Measurements from ENCODE around the gene TAB3. TPM values are rescaled to one million over a fixed set of nuclear protein-coding genes. Genes with fewer than 3 reads are reported as not detected.

The TAB3 gene
- total and polyA plus RNA-seq, 2 of the 4 experiments (the other 2 are of a cell fraction) = 4.7 to 6.4 TPM

DNA sequence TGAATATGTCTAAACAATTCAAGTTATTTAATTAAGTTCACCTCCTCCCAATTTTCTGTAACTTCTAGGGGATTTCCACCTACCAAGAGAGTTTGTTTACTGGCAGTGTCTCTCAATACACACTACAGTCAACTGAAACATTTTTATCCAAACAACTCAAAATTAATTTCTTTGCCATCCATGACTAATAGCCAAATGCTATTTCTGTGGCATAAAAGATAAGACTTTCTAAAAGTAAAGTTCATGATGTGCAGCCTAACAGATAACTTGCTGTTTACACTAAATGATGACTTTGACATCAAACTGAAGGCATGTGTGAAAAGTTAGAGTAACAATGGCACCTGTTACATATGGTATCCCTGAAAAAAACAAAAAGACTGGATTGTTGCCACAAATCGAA is 7.3 kb downstream of the TAB3 start:
- Histone ChIP-seq H2BK5ac (ENCODE audit: low read depth, low read length, poor library complexity, severe bottlenecking) (no peak overlapping the region), H3K9me1 (ENCODE audit: insufficient read depth, low read length) (0 out of 2 replicates have a peak, but pooled peaks cover 3% of the 10 kb centered on the region), H3K4me1 (ENCODE audit: control insufficient read depth, insufficient read depth, low read length) (no peaks in the 10 kb centered on the region; the same call in 1 of the 2 replicates), H2BK20ac (ENCODE audit: low read depth, low read length) (no peak overlapping the region), H2BK120ac (ENCODE audit: low read depth, low read length) (no peak overlapping the region), H4K20me1 (ENCODE audit: insufficient read depth, low read length) (no peaks in the 10 kb centered on the region), H3K27ac (ENCODE audit: insufficient read depth, low read length) (no peak overlapping the region), H3K56ac (ENCODE audit: extremely low read depth, insufficient read depth, low read length) (no peak overlapping the region), H3K14ac (replicated peaks; ENCODE audit: low read depth, low read length) (no peak overlapping the region), H2BK15ac (ENCODE audit: low read depth, low read length) (no peak overlapping the region), H3K9ac (ENCODE audit: low read depth, low read length) (no peak overlapping the region), H3K23ac (ENCODE audit: low read depth, low read length) (no peak overlapping the region), H3K36me3 (ENCODE audit: control insufficient read depth, insufficient read depth, low read length) (no peaks in the 10 kb centered on the region), H3K9me3 (ENCODE audit: control insufficient read depth, insufficient read depth, low read length) (no peaks in the 10 kb centered on the region), H4K8ac (ENCODE audit: low read depth in 2 of 2, low read length in 2 of 2) (no peak overlapping the region), H3K18ac (ENCODE audit: low read depth, low read length) (no peak overlapping the region), H2AFZ (replicated peaks; ENCODE audit: low read length, poor library complexity) (no peak overlapping the region), H2AK5ac (ENCODE audit: low read depth, low read length) (no peak overlapping the region), H4K5ac (ENCODE audit: low read depth, low read length) (no peak overlapping the region), H2AK9ac (replicated peaks; ENCODE audit: low read depth, low read length, poor library complexity) (no peak overlapping the region), H3K4me2 (ENCODE audit: low read depth, low read length) (no peak overlapping the region), H3K4me3 (ENCODE audit: insufficient read depth, low read depth, low read length) (no peak overlapping the region), H3K79me1 (ENCODE audit: low read depth in 1 of 2, low read length in 2 of 2) (peaks cover 2 to 7% of the 10 kb centered on the region in 2 experiments; a peak in 1 of 4 replicates), H3K4ac (ENCODE audit: low read depth, low read length) (no peak overlapping the region), H3K27me3 (ENCODE audit: control insufficient read depth, insufficient read depth, low read length) (no peaks in the 10 kb centered on the region), H4K91ac (ENCODE audit: insufficient read depth, low read depth, low read length) (no peak overlapping the region)
- TF ChIP-seq SMC3 (IDR thresholded peaks at IDR 0.05; ENCODE audit: low read depth, low read length) = no peak
- ATAC-seq (ENCODE audit: low read depth) (no peak), DNase-seq (no peak)
- CTCF ChIA-PET = no interaction called here
- intact Hi-C loops (cut with micrococcal nuclease) (no loop called here), dilution Hi-C loops (cut with HindIII; ENCODE audit: low sequenced_read_pairs, unreplicated experiment) (no loop called here), in situ Hi-C loops (cut with MboI; ENCODE audit: low sequenced_read_pairs) (no loop called here)
- POLR2A ChIA-PET (ENCODE audit: unreplicated experiment) = no interaction called here
- no TSS peak for BruUV-seq (replicated peaks)
- no CpG with 5 or more reads among the region's 1 CpG for WGBS, 2 experiments (ENCODE audit: extremely low coverage in 2 of 2, insufficient read length in 1 of 2)

All from IMR-90 (cell line).